ENCODE results near the gene CROCC.

GRCh38 chr1:16971341-16972188, 49.8 kb downstream of the CROCC start:
- TF ChIP-seq, protein P1, sequence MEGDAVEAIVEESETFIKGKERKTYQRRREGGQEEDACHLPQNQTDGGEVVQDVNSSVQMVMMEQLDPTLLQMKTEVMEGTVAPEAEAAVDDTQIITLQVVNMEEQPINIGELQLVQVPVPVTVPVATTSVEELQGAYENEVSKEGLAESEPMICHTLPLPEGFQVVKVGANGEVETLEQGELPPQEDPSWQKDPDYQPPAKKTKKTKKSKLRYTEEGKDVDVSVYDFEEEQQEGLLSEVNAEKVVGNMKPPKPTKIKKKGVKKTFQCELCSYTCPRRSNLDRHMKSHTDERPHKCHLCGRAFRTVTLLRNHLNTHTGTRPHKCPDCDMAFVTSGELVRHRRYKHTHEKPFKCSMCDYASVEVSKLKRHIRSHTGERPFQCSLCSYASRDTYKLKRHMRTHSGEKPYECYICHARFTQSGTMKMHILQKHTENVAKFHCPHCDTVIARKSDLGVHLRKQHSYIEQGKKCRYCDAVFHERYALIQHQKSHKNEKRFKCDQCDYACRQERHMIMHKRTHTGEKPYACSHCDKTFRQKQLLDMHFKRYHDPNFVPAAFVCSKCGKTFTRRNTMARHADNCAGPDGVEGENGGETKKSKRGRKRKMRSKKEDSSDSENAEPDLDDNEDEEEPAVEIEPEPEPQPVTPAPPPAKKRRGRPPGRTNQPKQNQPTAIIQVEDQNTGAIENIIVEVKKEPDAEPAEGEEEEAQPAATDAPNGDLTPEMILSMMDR (IDR thresholded peaks at IDR 0.05), result no peak
- TF ChIP-seq POLR2A (IDR thresholded peaks at IDR 0.05), result no peak

All from thyroid gland (tissue), 4 donors.